K562 (cell line): ENCODE measurements around the gene CSNK1D. TPM values are rescaled to one million over a fixed set of nuclear protein-coding genes. Genes with fewer than 3 reads are reported as not detected.

Experiments used
- AFF4 ChIP-seq: sonication (generic); formaldehyde crosslinking; IDR thresholded peaks from 2 replicates; pipeline ENCODE4 v1.8.0; 2023; ENCODE audit warnings: mild to moderate bottlenecking, missing genetic modification reagents
- ARID3A ChIP-seq: IDR thresholded peaks from 2 replicates; pipeline ENCODE4 v1.6.1; 2012; ENCODE audit warnings: low read depth, low read length, improper control_type of control experiment, borderline replicate concordance
- FOXJ2 ChIP-seq: fragments of 200-800 bp; sonication (Bioruptor generic); IDR thresholded peaks from 2 replicates; pipeline ENCODE4 v1.6.1; 2016; ENCODE audit warnings: missing genetic modification characterization, missing compliant biosample characterization
- GTF2B ChIP-seq: IDR thresholded peaks from 2 replicates; pipeline ENCODE4 v1.6.1; 2011; ENCODE audit not compliant: insufficient read length; ENCODE audit errors: extremely low read depth
- HMG20A ChIP-seq: fragments of 450-650 bp; formaldehyde crosslinking; conservative IDR thresholded peaks from 2 replicates; pipeline ENCODE4 v1.4.0; 2020; ENCODE audit warnings: mild to moderate bottlenecking, mixed read lengths
- MAFF ChIP-seq: IDR thresholded peaks from 2 replicates; pipeline ENCODE4 v1.6.1; 2012; ENCODE audit warnings: low read length, improper control_type of control experiment
- NCOA4 ChIP-seq: fragments of 450-650 bp; IDR thresholded peaks from 2 replicates; pipeline ENCODE4 v1.6.1; 2018; ENCODE audit warnings: mild to moderate bottlenecking; ENCODE audit not compliant: partially characterized antibody
- SRSF9 ChIP-seq: fragments of 200-400 bp; formaldehyde crosslinking; IDR thresholded peaks from 2 replicates; pipeline ENCODE4 v1.6.1; 2017; ENCODE audit warnings: low read depth, low read length, borderline replicate concordance
- TAF1 ChIP-seq: IDR thresholded peaks from 2 replicates; pipeline ENCODE4 v1.6.1; 2011; ENCODE audit warnings: mild to moderate bottlenecking, low read length, moderate library complexity; ENCODE audit not compliant: insufficient read depth, control insufficient read depth, severe bottlenecking; ENCODE audit errors: extremely low read depth
- TAF7 ChIP-seq: fragments of 450-650 bp; IDR thresholded peaks from 2 replicates; pipeline ENCODE4 v1.6.1; 2016; ENCODE audit warnings: missing genetic modification characterization, missing compliant biosample characterization
- TGIF2 ChIP-seq: sonication (generic); formaldehyde crosslinking; IDR thresholded peaks from 2 replicates; pipeline ENCODE4 v1.8.1; 2022; ENCODE audit warnings: mild to moderate bottlenecking, missing genetic modification reagents, moderate library complexity
- TRIM28 ChIP-seq: fragments of 450-650 bp; IDR thresholded peaks from 2 replicates; pipeline ENCODE4 v1.6.1; 2017
- TSC22D4 ChIP-seq: fragments of 450-650 bp; IDR thresholded peaks from 2 replicates; pipeline ENCODE4 v1.6.1; 2016; ENCODE audit warnings: missing genetic modification characterization, missing biosample characterization, control low read depth
- U2AF2 ChIP-seq: fragments of 200-400 bp; formaldehyde crosslinking; optimal IDR thresholded peaks from 2 replicates; pipeline ENCODE3; 2017; ENCODE audit warnings: low read depth, mild to moderate bottlenecking, low read length
- ZFP1 ChIP-seq: fragments of 450-650 bp; formaldehyde crosslinking; IDR thresholded peaks from 2 replicates; pipeline ENCODE4 v1.4.0; 2020; ENCODE audit warnings: mild to moderate bottlenecking, mixed read lengths
- ZNF282 ChIP-seq: sonication (generic); formaldehyde crosslinking; IDR thresholded peaks from 2 replicates; pipeline ENCODE4 v1.8.1; 2023; ENCODE audit warnings: missing genetic modification reagents
- ZNF77 ChIP-seq: fragments of 250-450 bp; sonication (Bioruptor Pico); IDR thresholded peaks from 2 replicates; pipeline ENCODE4 v1.5.0; 2020
- polyA plus RNA-seq, 8 experiments: library from polyadenylated mRNA; depleted of rRNA in 4 of 8; stranded (reverse) in 5 of 8; unstranded in 3 of 8; fragments of >200 nt; fragmentation: Nextera tagmentation in 2 of 8; fragmentation: Illumina TruSeq in 1 of 8; extraction: Ambion mirVana in 2 of 8; extraction: Trizol in 1 of 8; gene quantifications; 2 replicates each; pipeline versions ENCODE4 v1.2.1 to v1.2.3, GENCODE V29; 2011 to 2014; ENCODE audit warnings: inconsistent platforms in 1 of 8, missing spikeins in 1 of 8
- total RNA-seq, 7 experiments: library from RNA; depleted of rRNA in 6 of 7; stranded (reverse); fragments of >200 nt in 6 of 7; fragmentation: Illumina TruSeq in 2 of 7; extraction: Trizol in 2 of 7; gene quantifications; 2 replicates each; pipeline versions ENCODE4 v1.2.1 to v1.2.3, GENCODE V29; 2011 to 2021; ENCODE audit warnings: low replicate concordance in 1 of 7
- TF ChIP-seq, protein P1 (sequence below), 2 experiments: IDR thresholded peaks in 1 of 2; conservative IDR thresholded peaks in 1 of 2; 2 replicates each; pipeline ENCODE4 v1.6.1; 2016; ENCODE audit warnings: low read depth in 2 of 2, mild to moderate bottlenecking in 1 of 2, missing compliant biosample characterization in 1 of 2, missing genetic modification characterization in 1 of 2, moderate library complexity in 1 of 2

Gene CSNK1D
- total and polyA plus RNA-seq, 9 of the 15 experiments (the other 6 are each of a cell fraction or from before 2014, with no cell fraction given) = 6.5 to 133 (median 41.3) TPM

GRCh38 chr17:82273327-82274133, at the start of gene CSNK1D (continued):
- TF ChIP-seq AFF4 (CRISPR knock-in tag) (no peak; the same call in 1 of the 2 replicates), SRSF9 (no peak), TRIM28 (no peak), TAF7 (peak; percentile 81), MAFF (no peak), NCOA4 (no peak), HMG20A (CRISPR knock-in tag) (no peak), U2AF2 (no peak), GTF2B (no peak), ZNF77 (CRISPR knock-in tag) (no peak), TSC22D4 (no peak), ARID3A (no peak), TAF1 (peak; percentile 49), ZFP1 (CRISPR knock-in tag) (no peak), ZNF282 (CRISPR knock-in tag) (no peak), FOXJ2 (tag) (peak; percentile 12; the same call in 1 of the 2 replicates), TGIF2 (CRISPR knock-in tag) (no peak)
- TF ChIP-seq, protein P1, sequence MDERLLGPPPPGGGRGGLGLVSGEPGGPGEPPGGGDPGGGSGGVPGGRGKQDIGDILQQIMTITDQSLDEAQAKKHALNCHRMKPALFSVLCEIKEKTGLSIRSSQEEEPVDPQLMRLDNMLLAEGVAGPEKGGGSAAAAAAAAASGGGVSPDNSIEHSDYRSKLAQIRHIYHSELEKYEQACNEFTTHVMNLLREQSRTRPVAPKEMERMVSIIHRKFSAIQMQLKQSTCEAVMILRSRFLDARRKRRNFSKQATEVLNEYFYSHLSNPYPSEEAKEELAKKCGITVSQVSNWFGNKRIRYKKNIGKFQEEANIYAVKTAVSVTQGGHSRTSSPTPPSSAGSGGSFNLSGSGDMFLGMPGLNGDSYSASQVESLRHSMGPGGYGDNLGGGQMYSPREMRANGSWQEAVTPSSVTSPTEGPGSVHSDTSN (CRISPR knock-in tag; IDR thresholded peaks at IDR 0.05; ENCODE audit: low read depth) = no peak
- TF ChIP-seq, protein P1 (tag; conservative IDR thresholded peaks at IDR 0.05; ENCODE audit: low read depth) = no peak
